Adrenal gland (tissue), 12 donors: ENCODE measurements around the gene CMTR1. TPM values are rescaled to one million over a fixed set of nuclear protein-coding genes. Genes with fewer than 3 reads are reported as not detected.

Experiments
- DNase-seq, 7 donors: peaks; one replicate each; pipeline ENCODE4 v3.0.0-alpha.2; 2019 to 2020
- H3K27ac ChIP-seq, 5 donors: fragments of 200-600 bp; sonication (generic) in 4 of 5; 1 replicate in 3 of 5; 2 replicates in 2 of 5; pipeline versions ENCODE4 v1.5.1 to v1.8.0; 2016 to 2020; ENCODE audit warnings: mild to moderate bottlenecking in 1 of 5
- H3K27me3 ChIP-seq: fragments of 200-600 bp; 2 replicates; pipeline ENCODE4 v1.8.0; 2021
- H3K36me3 ChIP-seq, 2 donors: fragments of 200-600 bp; replicated peaks in 1 of 2; 1 replicate in 1 of 2; 2 replicates in 1 of 2; pipeline versions ENCODE4 v1.5.1 to v1.8.0; 2018 to 2022
- H3K4me1 ChIP-seq, 2 donors: fragments of 200-600 bp; replicated peaks in 1 of 2; 1 replicate in 1 of 2; 2 replicates in 1 of 2; pipeline versions ENCODE4 v1.5.1 to v1.8.0; 2018 to 2021
- H3K4me3 ChIP-seq, 4 donors: fragments of 200-600 bp; sonication (generic) in 3 of 4; one replicate each; pipeline ENCODE4 v1.5.1; 2016 to 2018
- H3K9me3 ChIP-seq, 3 donors: fragments of 200-600 bp; sonication (generic) in 1 of 3; replicated peaks in 1 of 3; 1 replicate in 2 of 3; 2 replicates in 1 of 3; pipeline versions ENCODE4 v1.5.1 to v1.8.0; 2016 to 2021
- CTCF ChIP-seq, 6 experiments: fragments of 450-650 bp in 4 of 6; fragments of 200-600 bp in 2 of 6; sonication (generic) in 1 of 6; IDR thresholded peaks; 1 replicate in 5 of 6; 2 replicates in 1 of 6; pipeline versions ENCODE4 v1.5.1 to v1.8.0; 2016 to 2021; ENCODE audit warnings: antibody characterized with exemption in 6 of 6, mild to moderate bottlenecking in 2 of 6, moderate library complexity in 1 of 6
- POLR2A ChIP-seq, 2 donors: fragments of 450-650 bp; IDR thresholded peaks; one replicate each; pipeline ENCODE4 v1.6.1; 2017; ENCODE audit warnings: antibody characterized with exemption in 2 of 2, mild to moderate bottlenecking in 2 of 2, moderate library complexity in 1 of 2
- WGBS, 4 donors: extraction: QIAGEN DNeasy Blood & Tissue Kit in 2 of 4; methylation state at CpG; one replicate each; pipeline versions ENCODE4 v1.1.5 to v1.1.7; 2013 to 2017; 5-methylcytosine and 5-hydroxymethylcytosine counted together
- intact Hi-C, 2 donors: fragments of 100-400 bp; cut with DNase I; formaldehyde crosslinking; loops; one replicate each; pipeline versions ENCODE4 v1.14.1 to v1.15.0; 2022 to 2023
- polyA plus RNA-seq, 3 donors: library from polyadenylated mRNA; stranded (reverse); fragments of 200-250 nt in 2 of 3; fragments of 350-450 nt in 1 of 3; fragmentation: Illumina TruSeq in 1 of 3; extraction: RNeasy Lipid Tissue Mini Kit (QIAGEN cat#74804) in 1 of 3; gene quantifications; one replicate each; pipeline ENCODE4 v1.2.3, GENCODE V29; 2013 to 2014
- total RNA-seq, 9 donors: library from RNA; depleted of rRNA in 4 of 9; stranded (reverse); fragments of >200 nt in 4 of 9; fragments of 120-200 nt in 1 of 9; fragmentation: NEBNext Ultra II Directional in 1 of 9; extraction: Animal tissue kit (Norgen Biotek cat#: 25700) in 1 of 9; gene quantifications; one replicate each; pipeline versions ENCODE4 v1.1.0 to v1.2.4, GENCODE V29; 2013 to 2023
- donor health status: healthy with polysubstance abuse.
- donor health status: Bipolar disorder and iron deficiency.
- donor health status: DM: yes; HTN: yes; CAD: no.
- donor health status: DM: no; HTN: no; CAD: no.
- donor health status: DM: no; HTN: no; CAD: no.
- donor health status: DM: yes; HTN: yes; CAD: no.

CMTR1 gene
- total and polyA plus RNA-seq, 12 donors, result 21.0 to 48.1 (median 31.9) TPM

DNA sequence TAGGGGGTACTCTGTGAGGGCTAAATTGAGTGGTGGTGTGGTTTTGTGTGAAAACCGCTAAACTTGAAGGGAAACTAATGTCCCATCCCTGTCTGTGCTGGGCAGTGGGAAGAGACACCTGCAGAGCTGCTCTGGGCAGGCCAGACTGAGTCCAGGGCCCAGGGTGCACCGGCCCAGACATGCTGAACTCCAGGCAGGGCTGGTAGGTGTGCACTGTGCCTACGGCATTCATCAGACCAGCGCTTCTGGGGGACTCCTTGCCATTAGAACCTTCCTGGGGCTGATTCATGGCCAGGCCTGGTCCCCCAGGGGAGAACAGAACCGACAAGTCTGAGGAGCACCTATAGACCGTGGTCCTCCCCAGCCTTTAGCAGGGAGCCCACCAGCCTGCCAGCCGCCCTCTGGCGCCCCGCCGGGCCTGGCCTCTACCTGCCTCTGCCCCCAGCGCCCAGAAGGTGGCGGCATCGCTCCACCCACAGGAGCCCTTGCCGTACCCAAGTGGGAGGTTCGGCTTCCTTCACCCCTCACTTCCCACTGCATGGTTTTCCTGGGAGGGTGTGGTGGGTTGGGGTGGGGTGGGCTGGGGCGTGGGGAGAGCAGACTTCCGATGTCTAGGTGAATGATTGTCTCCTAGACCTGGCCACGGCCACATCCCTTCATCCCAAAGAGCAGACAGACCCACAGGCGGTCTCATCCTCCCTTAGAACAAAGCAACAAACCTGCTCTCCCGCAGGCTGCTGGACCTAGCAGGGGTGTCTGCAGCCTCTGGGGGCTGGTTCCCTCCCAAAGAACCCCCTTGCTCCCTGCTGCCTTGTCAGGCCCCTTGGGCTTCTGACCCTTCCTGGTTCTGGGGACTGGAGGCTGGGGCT, 51.1 kb downstream of the CMTR1 start:
- DNase-seq, result peak; percentile 45 to 79 (median 66)
- H3K36me3 ChIP-seq, result peaks cover 0 to 13% of the 10 kb centered on the region in 2 donors

DNA sequence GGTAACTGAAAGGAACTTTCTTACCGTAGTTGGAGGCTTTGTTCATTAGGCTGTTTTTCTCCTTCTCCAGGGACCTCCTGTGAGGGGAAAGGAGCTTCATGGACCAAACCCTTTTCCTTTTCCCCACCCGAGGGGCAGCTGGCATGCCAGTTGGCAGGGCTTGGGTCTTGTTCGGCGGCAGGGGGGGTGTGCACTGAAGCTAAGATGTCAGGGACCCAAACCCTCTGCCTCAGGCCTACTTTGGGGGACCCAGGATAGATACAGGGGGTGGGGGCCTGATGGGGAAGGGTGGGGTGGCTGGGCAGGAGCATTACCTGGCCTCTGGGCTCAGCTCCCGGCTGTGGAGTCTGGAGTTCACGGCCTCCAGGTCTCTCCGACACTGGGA, 51.8 kb downstream of the CMTR1 start:
- 89 to 95% (median 92%) methylated on average over 4 to 7 of the region's 7 CpGs for WGBS, 4 donors
- TF ChIP-seq POLR2A (IDR thresholded peaks at IDR 0.05), result no peak
- TF ChIP-seq CTCF (IDR thresholded peaks at IDR 0.05), result no peak
- H3K36me3 ChIP-seq, result peaks cover 0 to 6% of the 10 kb centered on the region in 2 donors
- no peaks in the 10 kb centered on the region for H3K9me3 ChIP-seq
- no peak overlapping the region for H3K4me3 ChIP-seq
- no peaks in the 10 kb centered on the region for H3K4me1 ChIP-seq
- intact Hi-C loops, result loop anchor here (5.0 to 10.0 kb wide), 3 partner anchors 80 to 208 kb away; no protein-coding TSS in a partner anchor
- H3K27ac ChIP-seq, result no peak overlapping the region
- no peaks in the 10 kb centered on the region for H3K27me3 ChIP-seq
- no peak for DNase-seq

More for the DNA sequence above, 51.1 kb downstream of the CMTR1 start:
- Histone ChIP-seq H3K4me1 (no peaks in the 10 kb centered on the region), H3K27ac (no peak overlapping the region), H3K9me3 (no peaks in the 10 kb centered on the region), H3K27me3 (no peaks in the 10 kb centered on the region), H3K4me3 (no peak overlapping the region)
- intact Hi-C loops, result loop anchor here (5.0 to 10.0 kb wide), 3 partner anchors 81 to 208 kb away; no protein-coding TSS in a partner anchor
- TF ChIP-seq CTCF (IDR thresholded peaks at IDR 0.05) (peak; percentile 64 to 89 (median 70)), POLR2A (IDR thresholded peaks at IDR 0.05) (no peak)
- 32 to 70% (median 48%) methylated on average over 9 to 20 of the region's 20 CpGs for WGBS, 4 donors

GRCh38 chr6:37485291-37485702, 52.3 kb downstream of the CMTR1 start:
- peaks cover 0 to 4% of the 10 kb centered on the region in 2 donors for H3K4me1 ChIP-seq
- no peaks in the 10 kb centered on the region for H3K9me3 ChIP-seq
- H3K27ac ChIP-seq, result no peak overlapping the region
- 80 to 88% (median 86%) methylated on average over 7 to 10 of the region's 10 CpGs for WGBS, 4 donors
- no peak overlapping the region for H3K4me3 ChIP-seq
- intact Hi-C loops, result loop anchor here in 1 of 2 donors (10.0 kb wide), 1 partner anchor 80 kb away; no protein-coding TSS in a partner anchor
- TF ChIP-seq POLR2A (IDR thresholded peaks at IDR 0.05) (no peak), CTCF (IDR thresholded peaks at IDR 0.05) (peak in 1 of 6 experiments; percentile 21)
- no peaks in the 10 kb centered on the region for H3K27me3 ChIP-seq
- no peak for DNase-seq
- H3K36me3 ChIP-seq, result peaks cover 0 to 1% of the 10 kb centered on the region in 2 donors

- Histone ChIP-seq H3K36me3 (no peaks in the 10 kb centered on the region), H3K9me3 (no peaks in the 10 kb centered on the region), H3K4me1 (peaks cover 0 to 9% of the 10 kb centered on the region in 2 donors), H3K4me3 (no peak overlapping the region), H3K27me3 (no peaks in the 10 kb centered on the region), H3K27ac (no peak overlapping the region)
- intact Hi-C loops, result loop anchor here in 1 of 2 donors (10.0 kb wide), 1 partner anchor 79 kb away; no protein-coding TSS in a partner anchor
- 87 to 93% (median 92%) methylated on average over 8 of the region's 8 CpGs for WGBS, 4 donors
- TF ChIP-seq POLR2A (IDR thresholded peaks at IDR 0.05) (no peak), CTCF (IDR thresholded peaks at IDR 0.05) (no peak)
- DNase-seq, result no peak
Observed at GRCh38 chr6:37486121-37486839, 53.3 kb downstream of the CMTR1 start.
